Measurements from ENCODE around the gene CA9.
"Not testable (repeated sequence)": the region's sequence is repeated elsewhere in the genome, so short reads cannot be mapped to it uniquely, and the experiment has no call there.

CA9 gene

DNA sequence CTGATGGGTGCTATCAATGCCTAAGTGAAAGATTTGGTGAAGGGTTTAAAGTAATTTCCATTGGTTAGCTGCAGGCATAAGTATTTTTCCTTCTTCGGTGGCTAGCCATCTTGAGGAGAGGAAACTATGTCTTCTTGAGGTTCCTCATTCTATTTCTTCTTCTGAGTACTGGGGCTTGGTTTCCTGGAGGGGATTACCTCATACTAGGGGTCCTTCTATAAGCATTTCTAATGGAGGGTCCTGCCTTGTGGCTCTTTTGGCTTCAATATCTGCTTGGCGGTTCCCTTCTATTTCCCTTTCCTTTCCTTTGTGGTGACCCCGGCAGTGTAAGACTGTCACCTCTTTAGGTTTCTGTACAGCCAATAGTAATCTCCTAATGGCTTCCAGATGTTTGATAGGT lies 32.2 kb upstream of the CA9 start:
- H2BK12ac ChIP-seq (ENCODE audit: low read length); H3K14ac ChIP-seq (ENCODE audit: low read length): not testable (repeated sequence)

DNA sequence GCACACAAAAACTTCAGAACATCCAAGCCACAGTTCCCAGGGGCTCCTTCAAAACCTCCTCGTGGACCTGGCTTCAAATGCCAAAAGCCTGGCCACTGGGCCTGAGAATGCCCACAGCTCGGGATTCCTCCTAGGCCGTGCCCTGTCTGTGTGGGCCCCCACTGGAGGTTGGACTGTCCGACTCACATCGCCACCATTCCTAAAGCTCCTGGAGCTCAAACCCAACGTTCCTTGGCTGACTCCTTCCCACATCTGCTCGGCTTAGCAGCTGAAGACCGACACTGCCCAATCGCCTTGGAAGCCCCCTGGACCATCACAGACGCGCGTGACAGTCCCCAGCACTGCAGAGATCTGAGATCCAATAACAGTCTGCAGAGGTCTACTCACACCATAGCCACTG lies 30.7 kb upstream of the CA9 start:
- H2BK12ac ChIP-seq (ENCODE audit: low read length) = no peak overlapping the region
- H3K4ac ChIP-seq (ENCODE audit: low read depth, low read length) = no peak overlapping the region
- peaks cover 0 to 10% of the 10 kb centered on the region in 2 experiments for H3K4me1 ChIP-seq (ENCODE audit: control insufficient read depth in 1 of 2, insufficient read depth in 2 of 2, low read length in 2 of 2)
- H3K9ac ChIP-seq (ENCODE audit: low read length) = no peak overlapping the region
- H2AFZ ChIP-seq (ENCODE audit: insufficient read depth, low read length, poor library complexity) = no peak overlapping the region
- H4K12ac ChIP-seq (ENCODE audit: low read depth, low read length) = no peak overlapping the region
- no peak for DNase-seq
- H3K27me3 ChIP-seq (ENCODE audit: insufficient read depth, low read length) = no peaks in the 10 kb centered on the region
- no peak overlapping the region for H3K4me2 ChIP-seq (ENCODE audit: low read length)
- no peak overlapping the region for H4K91ac ChIP-seq (ENCODE audit: low read depth, low read length)
- H3K18ac ChIP-seq (ENCODE audit: low read length) = no peak overlapping the region
- no peak overlapping the region for H2BK120ac ChIP-seq (ENCODE audit: insufficient read depth, low read length, poor library complexity)
- no peak overlapping the region for H3K14ac ChIP-seq (ENCODE audit: low read length)
- H4K8ac ChIP-seq (ENCODE audit: low read depth, low read length) = no peak overlapping the region
- H3K9me3 ChIP-seq (ENCODE audit: insufficient read depth, low read depth, low read length) = peaks cover 2% of the 10 kb centered on the region
- H2BK5ac ChIP-seq (ENCODE audit: low read depth, low read length, poor library complexity) = no peak overlapping the region
- H3K4me3 ChIP-seq (ENCODE audit: low read depth, low read length) = no peak overlapping the region
- peaks cover 9% of the 10 kb centered on the region for H3K79me1 ChIP-seq (ENCODE audit: low read length)
- WGBS (ENCODE audit: extremely low coverage, insufficient coverage, insufficient read length) = no CpG with 5 or more reads among the region's 12 CpGs
- H3K27ac ChIP-seq (ENCODE audit: low read depth, low read length) = no peak overlapping the region
- no peaks in the 10 kb centered on the region for H3K36me3 ChIP-seq (ENCODE audit: control insufficient read depth in 1 of 2, insufficient read depth in 2 of 2, low read length in 2 of 2)
- H3K79me2 ChIP-seq (ENCODE audit: control insufficient read depth, insufficient read depth, low read length, poor library complexity) = peaks cover 2% of the 10 kb centered on the region
- no peak overlapping the region for H3K23ac ChIP-seq (ENCODE audit: low read length)
- no peak overlapping the region for H2AK5ac ChIP-seq (ENCODE audit: low read length)

More for the DNA sequence above, 32.2 kb upstream of the CA9 start:
- H2BK120ac ChIP-seq (ENCODE audit: insufficient read depth, low read length, poor library complexity); H3K18ac ChIP-seq (ENCODE audit: low read length); H3K36me3 ChIP-seq (ENCODE audit: control insufficient read depth in 1 of 2, insufficient read depth in 2 of 2, low read length in 2 of 2); H2AFZ ChIP-seq (ENCODE audit: insufficient read depth, low read length, poor library complexity); H3K4ac ChIP-seq (ENCODE audit: low read depth, low read length); H3K4me3 ChIP-seq (ENCODE audit: low read depth, low read length); H4K12ac ChIP-seq (ENCODE audit: low read depth, low read length); H2BK5ac ChIP-seq (ENCODE audit: low read depth, low read length, poor library complexity); H2AK5ac ChIP-seq (ENCODE audit: low read length); H3K4me2 ChIP-seq (ENCODE audit: low read length); H3K4me1 ChIP-seq (ENCODE audit: control insufficient read depth in 1 of 2, insufficient read depth in 2 of 2, low read length in 2 of 2); H4K8ac ChIP-seq (ENCODE audit: low read depth, low read length); H3K9me3 ChIP-seq (ENCODE audit: insufficient read depth, low read depth, low read length); H3K9ac ChIP-seq (ENCODE audit: low read length); H3K79me2 ChIP-seq (ENCODE audit: control insufficient read depth, insufficient read depth, low read length, poor library complexity); H3K27ac ChIP-seq (ENCODE audit: low read depth, low read length); H3K79me1 ChIP-seq (ENCODE audit: low read length); H3K27me3 ChIP-seq (ENCODE audit: insufficient read depth, low read length); H3K23ac ChIP-seq (ENCODE audit: low read length); DNase-seq; H4K91ac ChIP-seq (ENCODE audit: low read depth, low read length): not testable (repeated sequence)
- WGBS (ENCODE audit: extremely low coverage, insufficient coverage, insufficient read length) = no CpG with 5 or more reads among the region's 3 CpGs

DNA sequence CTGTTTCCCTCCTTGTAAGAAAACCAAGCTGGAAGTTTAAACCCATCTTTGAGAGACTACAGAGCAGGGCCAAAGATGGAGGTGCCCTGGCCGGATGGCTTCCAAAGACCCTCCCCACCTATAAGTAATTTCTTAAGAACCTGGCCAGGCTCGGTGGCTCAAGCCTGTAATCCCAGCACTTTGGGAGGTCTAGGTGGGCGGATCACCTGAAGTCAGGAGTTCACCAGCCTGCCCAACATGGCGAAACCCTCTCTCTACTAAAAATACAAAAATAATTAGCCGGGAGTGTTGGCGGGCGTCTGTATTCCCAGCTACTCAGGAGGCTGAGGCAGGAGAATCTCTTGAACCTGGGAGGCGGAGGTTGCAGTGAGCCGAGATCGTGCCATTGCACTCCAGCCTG lies 28.0 kb upstream of the CA9 start:
- not testable (repeated sequence) for H2BK120ac ChIP-seq (ENCODE audit: insufficient read depth, low read length, poor library complexity); H3K27me3 ChIP-seq (ENCODE audit: insufficient read depth, low read length); H2BK5ac ChIP-seq (ENCODE audit: low read depth, low read length, poor library complexity); H3K9ac ChIP-seq (ENCODE audit: low read length); H3K79me2 ChIP-seq (ENCODE audit: control insufficient read depth, insufficient read depth, low read length, poor library complexity); H3K23ac ChIP-seq (ENCODE audit: low read length); H4K91ac ChIP-seq (ENCODE audit: low read depth, low read length); DNase-seq; H2AK5ac ChIP-seq (ENCODE audit: low read length); H3K4ac ChIP-seq (ENCODE audit: low read depth, low read length); H3K14ac ChIP-seq (ENCODE audit: low read length); H3K36me3 ChIP-seq (ENCODE audit: control insufficient read depth in 1 of 2, insufficient read depth in 2 of 2, low read length in 2 of 2); H2BK12ac ChIP-seq (ENCODE audit: low read length); H3K79me1 ChIP-seq (ENCODE audit: low read length); H2AFZ ChIP-seq (ENCODE audit: insufficient read depth, low read length, poor library complexity); H3K9me3 ChIP-seq (ENCODE audit: insufficient read depth, low read depth, low read length); H3K18ac ChIP-seq (ENCODE audit: low read length)
- no CpG with 5 or more reads among the region's 10 CpGs for WGBS (ENCODE audit: extremely low coverage, insufficient coverage, insufficient read length)
- H3K4me2 ChIP-seq (ENCODE audit: low read length) = peak overlapping the region; percentile 83
- H3K4me1 ChIP-seq (ENCODE audit: control insufficient read depth in 1 of 2, insufficient read depth in 2 of 2, low read length in 2 of 2) = peaks cover 6 to 21% of the 10 kb centered on the region in 2 experiments
- H4K8ac ChIP-seq (ENCODE audit: low read depth, low read length) = peak overlapping the region; percentile 86
- peak overlapping the region; percentile 80 for H3K27ac ChIP-seq (ENCODE audit: low read depth, low read length)
- H3K4me3 ChIP-seq (ENCODE audit: low read depth, low read length) = peak overlapping the region; percentile 18
- H4K12ac ChIP-seq (ENCODE audit: low read depth, low read length) = peak overlapping the region; percentile 98

DNA sequence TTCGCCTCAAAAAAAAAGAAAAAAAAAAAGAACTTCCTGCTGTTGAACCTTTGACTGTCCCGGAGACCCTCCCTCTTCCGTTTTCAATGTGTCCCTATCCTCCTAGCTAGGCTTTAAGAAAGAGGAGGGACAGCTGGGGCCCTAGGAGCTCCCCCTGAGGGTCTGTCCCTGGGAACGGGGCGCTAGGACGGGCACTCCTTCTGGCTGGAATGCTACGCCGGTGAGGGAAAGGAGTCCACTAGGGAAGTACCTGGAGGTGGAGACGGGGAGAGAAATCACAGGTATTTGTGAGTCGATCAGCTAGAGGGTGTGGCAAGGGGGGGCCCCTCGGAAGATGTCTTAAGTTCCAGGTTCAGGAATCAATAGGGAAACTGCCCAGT lies 27.6 kb upstream of the CA9 start:
- no CpG with 5 or more reads among the region's 11 CpGs for WGBS (ENCODE audit: extremely low coverage, insufficient coverage, insufficient read length)
- peak; percentile 51 to 61 for DNase-seq

More for the DNA sequence above, 27.6 kb upstream of the CA9 start:
- H3K27me3 ChIP-seq (ENCODE audit: insufficient read depth, low read length) = no peaks in the 10 kb centered on the region
- peaks cover 9% of the 10 kb centered on the region for H3K79me1 ChIP-seq (ENCODE audit: low read length)
- no peaks in the 10 kb centered on the region for H3K36me3 ChIP-seq (ENCODE audit: control insufficient read depth in 1 of 2, insufficient read depth in 2 of 2, low read length in 2 of 2)
- peaks cover 6 to 21% of the 10 kb centered on the region in 2 experiments for H3K4me1 ChIP-seq (ENCODE audit: control insufficient read depth in 1 of 2, insufficient read depth in 2 of 2, low read length in 2 of 2)
- H2AK5ac ChIP-seq (ENCODE audit: low read length) = no peak overlapping the region
- peak overlapping the region; percentile 84 for H3K14ac ChIP-seq (ENCODE audit: low read length)
- H2AFZ ChIP-seq (ENCODE audit: insufficient read depth, low read length, poor library complexity) = peak overlapping the region; percentile 56
- H3K4ac ChIP-seq (ENCODE audit: low read depth, low read length) = peak overlapping the region; percentile 72
- peak overlapping the region; percentile 83 for H3K4me2 ChIP-seq (ENCODE audit: low read length)
- peak overlapping the region; percentile 72 for H4K8ac ChIP-seq (ENCODE audit: low read depth, low read length)
- no peak overlapping the region for H2BK12ac ChIP-seq (ENCODE audit: low read length)
- H2BK5ac ChIP-seq (ENCODE audit: low read depth, low read length, poor library complexity) = peak overlapping the region; percentile 18
- peaks cover 2% of the 10 kb centered on the region for H3K79me2 ChIP-seq (ENCODE audit: control insufficient read depth, insufficient read depth, low read length, poor library complexity)
- peak overlapping the region; percentile 80 for H3K27ac ChIP-seq (ENCODE audit: low read depth, low read length)
- peak overlapping the region; percentile 63 for H2BK120ac ChIP-seq (ENCODE audit: insufficient read depth, low read length, poor library complexity)
- H3K9ac ChIP-seq (ENCODE audit: low read length) = peak overlapping the region; percentile 77
- H3K23ac ChIP-seq (ENCODE audit: low read length) = no peak overlapping the region
- H3K4me3 ChIP-seq (ENCODE audit: low read depth, low read length) = peak overlapping the region; percentile 71
- H4K91ac ChIP-seq (ENCODE audit: low read depth, low read length) = peak overlapping the region; percentile 79
- H4K12ac ChIP-seq (ENCODE audit: low read depth, low read length) = peak overlapping the region; percentile 98
- peaks cover 2% of the 10 kb centered on the region for H3K9me3 ChIP-seq (ENCODE audit: insufficient read depth, low read depth, low read length)
- H3K18ac ChIP-seq (ENCODE audit: low read length) = peak overlapping the region; percentile 86
